HepG2 (cell line): Measurements from ENCODE around the gene DAB2IP. TPM values are rescaled to one million over a fixed set of nuclear protein-coding genes. Genes with fewer than 3 reads are reported as not detected.

Experiments
- ATAC-seq: fragments of 200-7000 bp; cut with Tn5 transposase; 3 replicates; pipeline ENCODE4 v1.9.1; 2020; ENCODE audit warnings: mild to moderate bottlenecking, moderate library complexity
- BruUV-seq: library from RNA; stranded (reverse); fragments of 400-500 nt; replicated peaks from 2 replicates; lab custom pipeline; 2021; lab: Mats Ljungman, UMichigan
- CTCF ChIA-PET: fragments of 300-600 bp; formaldehyde crosslinking; extraction: SDS; loops from one replicate; lab custom pipeline; 2021; ENCODE audit warnings: low total read pairs, inconsistent platforms, low intra/inter-chr PET ratio; lab: Yijun Ruan, JAX
- POLR2A ChIA-PET: fragments of 350-600 bp; sonication (Branson Sonifier 250); formaldehyde crosslinking; loops from one replicate; lab custom pipeline; 2020; ENCODE audit warnings: antibody characterized with exemption, inconsistent platforms; lab: Yijun Ruan, JAX
- DNase-seq: peaks from one replicate; pipeline ENCODE4 v3.0.0-alpha.2; 2015; ENCODE audit warnings: low spot score
- FAIRE-seq: peaks from 3 replicates; lab custom pipeline; 2011; peaks lifted over from hg19 to GRCh38; lab: Jason Lieb, UNC
- H2AFZ ChIP-seq: one replicate; pipeline ENCODE4 v1.6.1; 2011; ENCODE audit warnings: low read length, inconsistent platforms
- H3K27ac ChIP-seq: fragments of 300-600 bp; 3 replicates; pipeline ENCODE4 v1.8.0; 2011; ENCODE audit warnings: mixed run types, mild to moderate bottlenecking, mixed read lengths, low read length, inconsistent platforms; ENCODE audit not compliant: insufficient read depth; ENCODE audit errors: extremely low read length
- H3K27me3 ChIP-seq, 2 experiments: fragments of 200-600 bp in 1 of 2; 2 replicates in 1 of 2; 3 replicates in 1 of 2; pipeline versions ENCODE4 v1.6.0 to v1.8.0; 2011; ENCODE audit warnings: low read length in 2 of 2, mild to moderate bottlenecking in 2 of 2, moderate library complexity in 2 of 2, inconsistent platforms in 1 of 2; ENCODE audit not compliant: insufficient read depth in 2 of 2, control insufficient read depth in 1 of 2
- H3K36me3 ChIP-seq, 2 experiments: fragments of 200-600 bp in 1 of 2; replicated peaks in 1 of 2; 2 replicates in 1 of 2; 3 replicates in 1 of 2; pipeline versions ENCODE4 v1.5.1 to v1.8.0; 2011; ENCODE audit warnings: low read length in 2 of 2, inconsistent platforms in 1 of 2; ENCODE audit not compliant: insufficient read depth in 2 of 2, control insufficient read depth in 1 of 2
- H3K4me1 ChIP-seq: 2 replicates; pipeline ENCODE4 v1.5.1; 2012; ENCODE audit warnings: low read length, inconsistent platforms; ENCODE audit not compliant: insufficient read depth
- H3K4me2 ChIP-seq: 2 replicates; pipeline ENCODE4 v1.6.0; 2011; ENCODE audit warnings: low read depth, low read length, inconsistent platforms
- H3K4me3 ChIP-seq, 3 experiments: fragments of 200-600 bp in 1 of 3; sonication (generic), shearing (Covaris generic) in 1 of 3; replicated peaks in 1 of 3; 2 replicates each; pipeline ENCODE4 v1.5.1; 2011 to 2016; ENCODE audit warnings: low read length in 3 of 3, inconsistent platforms in 2 of 3, low read depth in 2 of 3, mild to moderate bottlenecking in 2 of 3, control low read depth in 1 of 3, mixed read lengths in 1 of 3; ENCODE audit not compliant: insufficient read depth in 1 of 3
- H3K79me2 ChIP-seq: one replicate; pipeline ENCODE4 v1.6.1; 2011; ENCODE audit warnings: low read length, inconsistent platforms; ENCODE audit not compliant: insufficient read depth
- H3K9ac ChIP-seq: 2 replicates; pipeline ENCODE4 v1.6.0; 2011; ENCODE audit warnings: mild to moderate bottlenecking, low read depth, low read length, inconsistent platforms; ENCODE audit not compliant: insufficient read depth
- H3K9me3 ChIP-seq: 2 replicates; pipeline ENCODE4 v1.5.1; 2012; ENCODE audit warnings: mild to moderate bottlenecking, low read length
- H4K20me1 ChIP-seq: 2 replicates; pipeline ENCODE4 v1.6.0; 2011; ENCODE audit warnings: inconsistent platforms, mild to moderate bottlenecking, low read length, moderate library complexity; ENCODE audit not compliant: insufficient read depth
- MZF1 ChIP-seq: sonication (generic); formaldehyde crosslinking; IDR thresholded peaks from 2 replicates; pipeline ENCODE4 v1.8.1; 2023; ENCODE audit warnings: mild to moderate bottlenecking, missing genetic modification reagents, borderline replicate concordance
- NFAT5 ChIP-seq: sonication (generic); formaldehyde crosslinking; IDR thresholded peaks from 2 replicates; pipeline ENCODE4 v1.4.0; 2020; ENCODE audit warnings: missing genetic modification reagents
- WGBS: methylation state at CpG from one replicate; pipeline ENCODE4 v1.1.6; 2017; ENCODE audit warnings: low lambda C conversion rate; 5-methylcytosine and 5-hydroxymethylcytosine counted together
- in situ Hi-C: cut with HindIII; loops from 2 replicates; pipeline ENCODE4 v1.10.0; 2017; ENCODE audit warnings: low pct_unique_long_range_greater_than_20kb; ENCODE audit not compliant: extremely low pct_ligation_motif_present
- intact Hi-C: fragments of 100-400 bp; cut with micrococcal nuclease; formaldehyde crosslinking; loops from one replicate; pipeline ENCODE4 v1.10.0; 2022; ENCODE audit not compliant: unreplicated experiment
- polyA plus RNA-seq, 8 experiments: library from polyadenylated mRNA; depleted of rRNA in 3 of 8; stranded (reverse) in 7 of 8; unstranded in 1 of 8; fragments of >200 nt; fragmentation: Illumina TruSeq in 4 of 8; extraction: Trizol in 4 of 8; gene quantifications; 2 replicates each; pipeline versions ENCODE4 v1.2.1 to v1.2.3, GENCODE V29; 2011 to 2016; ENCODE audit warnings: low read depth in 4 of 8, missing spikeins in 1 of 8, mixed read lengths in 1 of 8; ENCODE audit not compliant: insufficient read depth in 1 of 8
- total RNA-seq, 5 experiments: library from RNA; depleted of rRNA; stranded (reverse); fragments of >200 nt; fragmentation: Illumina TruSeq; extraction: Trizol; gene quantifications; 2 replicates each; pipeline ENCODE4 v1.2.3, GENCODE V29; 2016; ENCODE audit warnings: low read depth in 1 of 5

The DAB2IP gene
- total and polyA plus RNA-seq, 2 of the 13 experiments (the other 11 are each of a cell fraction or from before 2014, with no cell fraction given) = 25.3 to 37.9 TPM

GRCh38 chr9:121673576-121673975 is 22.1 kb downstream of the DAB2IP start:
- intact Hi-C loops = no loop called here
- in situ Hi-C loops = no loop called here
- POLR2A ChIA-PET = no interaction called here
- Histone ChIP-seq H3K79me2 (no peaks in the 10 kb centered on the region), H3K4me3 (no peak overlapping the region), H3K27me3 (no peaks in the 10 kb centered on the region), H3K9ac (no peak overlapping the region), H3K9me3 (no peaks in the 10 kb centered on the region), H3K4me1 (peaks cover 17% of the 10 kb centered on the region), H3K4me2 (no peak overlapping the region), H3K36me3 (no peaks in the 10 kb centered on the region), H2AFZ (no peak overlapping the region), H4K20me1 (no peaks in the 10 kb centered on the region), H3K27ac (no peak overlapping the region)
- DNase-seq = no peak
- FAIRE-seq = no peak
- 71% methylated on average over 7 of the region's 7 CpGs for WGBS
- no peak for ATAC-seq
- no peak for TF ChIP-seq MZF1 (CRISPR knock-in tag)
- CTCF ChIA-PET = no interaction called here
- no TSS peak for BruUV-seq

GRCh38 chr9:121674017-121674416 is 22.6 kb downstream of the DAB2IP start:
- Histone ChIP-seq H3K27me3 (no peaks in the 10 kb centered on the region), H3K79me2 (no peaks in the 10 kb centered on the region), H3K9ac (no peak overlapping the region), H3K4me3 (no peak overlapping the region), H3K9me3 (no peaks in the 10 kb centered on the region), H4K20me1 (no peaks in the 10 kb centered on the region), H3K27ac (no peak overlapping the region), H3K4me2 (no peak overlapping the region), H3K36me3 (no peaks in the 10 kb centered on the region), H2AFZ (no peak overlapping the region), H3K4me1 (peaks cover 17% of the 10 kb centered on the region)
- ChIA-PET CTCF (no interaction called here), POLR2A (no interaction called here)
- 67% methylated on average over 7 of the region's 8 CpGs for WGBS
- BruUV-seq = no TSS peak
- ATAC-seq = no peak
- intact Hi-C loops (no loop called here), in situ Hi-C loops (no loop called here)
- FAIRE-seq = no peak
- TF ChIP-seq NFAT5 (CRISPR knock-in tag) = no peak
- no peak for DNase-seq
